ENCODE data around the gene CHST2.

The CHST2 gene

GRCh38 chr3:143123353-143123984 is 3.9 kb downstream of the CHST2 start:
- no peak for TF ChIP-seq CTCF (conservative IDR thresholded peaks at IDR 0.05; ENCODE audit: low read depth, low read length)
- no peak overlapping the region for H3K4me3 ChIP-seq (ENCODE audit: low read length)
- DNase-seq (ENCODE audit: low read depth) = no peak

GRCh38 chr3:143124601-143125520 is 5.3 kb downstream of the CHST2 start:
- H3K4me3 ChIP-seq (ENCODE audit: low read length) = no peak overlapping the region
- DNase-seq (ENCODE audit: low read depth) = no peak
- no peak for TF ChIP-seq CTCF (conservative IDR thresholded peaks at IDR 0.05; ENCODE audit: low read depth, low read length)

- no peak for TF ChIP-seq CTCF (conservative IDR thresholded peaks at IDR 0.05; ENCODE audit: low read depth, low read length)
- DNase-seq (ENCODE audit: low read depth) = no peak
- H3K4me3 ChIP-seq (ENCODE audit: low read length) = no peak overlapping the region
Measured at GRCh38 chr3:143127801-143128200, 8.2 kb downstream of the CHST2 start.

GRCh38 chr3:143128227-143128955 is 8.8 kb downstream of the CHST2 start:
- no peak overlapping the region for H3K4me3 ChIP-seq (ENCODE audit: low read length)
- no peak for DNase-seq (ENCODE audit: low read depth)
- no peak for TF ChIP-seq CTCF (conservative IDR thresholded peaks at IDR 0.05; ENCODE audit: low read depth, low read length)

- no peak for DNase-seq (ENCODE audit: low read depth)
- TF ChIP-seq CTCF (conservative IDR thresholded peaks at IDR 0.05; ENCODE audit: low read depth, low read length) = no peak
Measured at GRCh38 chr3:143132246-143132980, 12.8 kb downstream of the CHST2 start.

GRCh38 chr3:143134471-143134870 is 14.9 kb downstream of the CHST2 start:
- H3K4me3 ChIP-seq (ENCODE audit: low read length) = no peak overlapping the region
- no peak for DNase-seq (ENCODE audit: low read depth)
- no peak for TF ChIP-seq CTCF (conservative IDR thresholded peaks at IDR 0.05; ENCODE audit: low read depth, low read length)

More at GRCh38 chr3:143132246-143132980, 12.8 kb downstream of the CHST2 start:
- H3K4me3 ChIP-seq (ENCODE audit: low read length) = no peak overlapping the region
